ENCODE measurements around the gene SHFL. TPM values are rescaled to one million over a fixed set of nuclear protein-coding genes. Genes with fewer than 3 reads are reported as not detected.

The SHFL gene
- total RNA-seq, 4 donors from 2014 or later, result 23.4 to 31.6 (median 26.2) TPM

DNA sequence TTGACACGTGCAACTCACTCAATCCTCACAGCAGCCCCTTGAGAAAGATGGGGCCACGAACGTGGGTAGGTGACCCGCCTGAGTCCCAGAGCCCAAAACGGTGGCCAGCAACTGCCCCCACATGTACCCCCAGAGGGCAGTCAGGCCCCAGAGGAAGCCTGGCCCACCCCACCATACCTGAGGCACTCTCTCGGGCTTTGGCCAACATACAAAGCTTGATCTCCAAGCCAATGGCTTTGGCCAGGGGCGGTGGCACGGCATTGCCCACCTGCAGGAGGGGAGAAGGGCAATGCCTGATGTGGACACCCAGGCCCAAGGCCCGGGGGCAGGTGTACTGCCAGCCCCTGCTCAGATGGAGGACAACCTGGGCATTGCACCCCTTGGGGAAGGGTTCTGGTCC lies 47.9 kb downstream of the SHFL start:
- Histone ChIP-seq H3K36me3 (peaks cover 0 to 98% of the 10 kb centered on the region in 2 donors), H3K4me3 (no peak overlapping the region), H3K4me1 (no peaks in the 10 kb centered on the region), H3K27ac (no peak overlapping the region), H3K9me3 (no peaks in the 10 kb centered on the region), H3K27me3 (no peaks in the 10 kb centered on the region)
- TF ChIP-seq EP300 (IDR thresholded peaks at IDR 0.05), result no peak
- no peak for TF ChIP-seq POLR2A (IDR thresholded peaks at IDR 0.05)
- no peak for TF ChIP-seq CTCF (IDR thresholded peaks at IDR 0.05)
- no peak for TF ChIP-seq POLR2AphosphoS5 (IDR thresholded peaks at IDR 0.05)
- no CpG with 5 or more reads among the region's 9 CpGs for WGBS, 2 donors (ENCODE audit: low coverage in 1 of 2)
- no peak for ATAC-seq

DNA sequence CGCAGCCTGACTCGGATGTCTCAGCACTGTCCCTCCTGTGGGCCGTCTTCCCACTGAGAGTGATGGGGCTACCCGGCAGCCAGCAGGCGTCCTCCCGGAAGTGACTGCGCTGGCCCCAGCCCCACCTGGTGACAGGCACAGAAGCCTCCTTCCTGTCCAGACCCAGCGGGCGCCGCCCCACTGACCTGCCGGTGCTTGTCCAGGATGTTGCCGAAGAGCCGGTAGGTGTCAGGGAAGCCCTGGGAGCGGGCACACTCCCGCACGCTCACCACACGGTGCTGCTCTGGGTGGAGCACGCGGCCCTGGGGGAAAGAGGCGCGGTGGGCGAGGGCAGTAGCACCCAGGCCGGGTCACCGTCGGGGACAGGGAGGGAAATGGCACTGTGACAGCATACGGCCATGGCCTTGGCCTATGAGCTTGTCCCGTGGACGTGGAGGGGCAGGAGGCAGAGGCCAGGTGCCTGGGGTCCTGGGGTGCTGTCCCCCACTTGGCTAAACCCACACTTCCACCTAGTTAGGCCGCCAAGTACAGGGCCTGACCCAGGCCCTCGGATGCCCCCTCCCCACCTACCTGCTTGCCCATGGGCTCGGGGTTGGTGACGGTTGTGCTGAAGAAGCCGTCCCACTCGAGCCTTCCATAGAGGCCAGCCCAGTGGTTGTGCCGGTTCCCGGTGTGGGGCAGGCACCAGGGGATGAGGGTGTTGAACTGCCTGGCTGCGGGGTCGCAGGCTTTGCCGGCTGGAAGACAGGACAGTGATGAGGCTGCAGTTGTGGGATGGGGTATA lies 49.6 kb downstream of the SHFL start:
- TF ChIP-seq POLR2AphosphoS5 (IDR thresholded peaks at IDR 0.05) (no peak), EP300 (IDR thresholded peaks at IDR 0.05) (no peak), CTCF (IDR thresholded peaks at IDR 0.05) (no peak), POLR2A (IDR thresholded peaks at IDR 0.05) (no peak)
- H3K4me3 ChIP-seq, result no peak overlapping the region
- H3K27me3 ChIP-seq, result no peaks in the 10 kb centered on the region
- H3K4me1 ChIP-seq, result no peaks in the 10 kb centered on the region
- H3K9me3 ChIP-seq, result no peaks in the 10 kb centered on the region
- peaks cover 0 to 99% of the 10 kb centered on the region in 2 donors for H3K36me3 ChIP-seq
- no peak overlapping the region for H3K27ac ChIP-seq
- 76% methylated on average over 7 of the region's 39 CpGs; no CpG with 5 or more reads in 1 of the 2 donors for WGBS, 2 donors (ENCODE audit: low coverage in 1 of 2)
- peak; percentile 7 for ATAC-seq

DNA sequence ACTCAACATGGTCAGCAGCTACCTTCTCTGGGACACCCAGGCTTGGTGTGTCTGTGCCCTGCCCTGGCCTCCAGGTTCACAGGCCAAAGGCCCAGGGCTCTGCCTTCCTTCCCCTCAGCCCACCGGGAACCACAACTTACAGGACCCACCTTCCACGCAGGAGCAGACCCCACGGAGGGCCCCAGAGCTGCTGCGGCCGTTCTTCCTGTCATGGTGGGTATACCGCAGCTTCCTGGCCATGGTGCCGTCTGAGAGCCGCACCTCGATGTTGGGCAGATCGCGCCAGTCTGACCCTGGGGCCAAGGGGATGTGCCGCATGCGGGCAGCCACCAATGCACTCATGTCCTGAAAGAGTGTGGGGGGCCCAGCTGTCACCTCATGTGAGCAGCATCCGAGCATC lies 50.8 kb downstream of the SHFL start:
- Histone ChIP-seq H3K9me3 (no peaks in the 10 kb centered on the region), H3K27ac (no peak overlapping the region), H3K4me3 (no peak overlapping the region), H3K4me1 (no peaks in the 10 kb centered on the region), H3K36me3 (peaks cover 0 to 100% of the 10 kb centered on the region in 2 donors), H3K27me3 (no peaks in the 10 kb centered on the region)
- TF ChIP-seq POLR2AphosphoS5 (IDR thresholded peaks at IDR 0.05) (no peak), POLR2A (IDR thresholded peaks at IDR 0.05) (no peak), CTCF (IDR thresholded peaks at IDR 0.05) (no peak), EP300 (IDR thresholded peaks at IDR 0.05) (no peak)
- 83 to 96% methylated on average over 2 to 5 of the region's 14 CpGs for WGBS, 2 donors (ENCODE audit: low coverage in 1 of 2)
- no peak for ATAC-seq

- peaks cover 0 to 100% of the 10 kb centered on the region in 2 donors for H3K36me3 ChIP-seq
- H3K4me1 ChIP-seq, result no peaks in the 10 kb centered on the region
- no peak overlapping the region for H3K27ac ChIP-seq
- no peak for ATAC-seq
- H3K9me3 ChIP-seq, result no peaks in the 10 kb centered on the region
- H3K27me3 ChIP-seq, result no peaks in the 10 kb centered on the region
- WGBS, 2 donors (ENCODE audit: low coverage in 1 of 2), result 51% methylated on average over 3 of the region's 38 CpGs; no CpG with 5 or more reads in 1 of the 2 donors
- H3K4me3 ChIP-seq, result no peak overlapping the region
- TF ChIP-seq POLR2AphosphoS5 (IDR thresholded peaks at IDR 0.05) (no peak), POLR2A (IDR thresholded peaks at IDR 0.05) (no peak), EP300 (IDR thresholded peaks at IDR 0.05) (no peak), CTCF (IDR thresholded peaks at IDR 0.05) (no peak)
Measured at GRCh38 chr19:10137751-10138682, 51.9 kb downstream of the SHFL start.

Data from gastroesophageal sphincter (tissue), 4 donors.